B cell (primary cell): ENCODE data around the gene LRR1. TPM values are rescaled to one million over a fixed set of nuclear protein-coding genes. Genes with fewer than 3 reads are reported as not detected.

ENCODE experiments used
- ATAC-seq: fragments of 200-7000 bp; cut with Tn5 transposase; one replicate; pipeline ENCODE4 v1.10.0; 2021; ENCODE audit warnings: low read depth, mild to moderate bottlenecking, moderate number of reproducible peaks, moderate library complexity
- CTCF ChIA-PET: fragments of 350-600 bp; sonication (Branson Sonifier 250); formaldehyde crosslinking; loops from one replicate; lab custom pipeline; 2021; ENCODE audit warnings: antibody characterized with exemption, inconsistent platforms; lab: Charles Lee
- POLR2A ChIA-PET: fragments of 350-600 bp; sonication (Branson Sonifier 250); formaldehyde crosslinking; loops from one replicate; lab custom pipeline; 2021; ENCODE audit warnings: antibody characterized with exemption; lab: Charles Lee
- DNase-seq: peaks from one replicate; pipeline ENCODE4 v3.0.0; 2013
- H2AFZ ChIP-seq: 2 replicates; pipeline ENCODE4 v1.6.1; 2012; ENCODE audit warnings: mild to moderate bottlenecking, low read depth, low read length; ENCODE audit not compliant: insufficient read depth, poor library complexity, severe bottlenecking
- H3K27ac ChIP-seq, 2 donors: 1 replicate in 1 of 2; 2 replicates in 1 of 2; pipeline ENCODE4 v1.5.1; 2012 to 2013; ENCODE audit warnings: low read length in 2 of 2, mild to moderate bottlenecking in 2 of 2, moderate library complexity in 1 of 2
- H3K27me3 ChIP-seq, 4 experiments: fragments of 200-600 bp in 1 of 4; sonication (generic) in 1 of 4; replicated peaks in 1 of 4; 1 replicate in 2 of 4; 2 replicates in 2 of 4; pipeline versions ENCODE4 v1.6.1 to v1.7.0; 2013 to 2016; ENCODE audit warnings: low read length in 3 of 4, mild to moderate bottlenecking in 2 of 4, mixed read lengths in 1 of 4, moderate library complexity in 1 of 4; ENCODE audit not compliant: insufficient read depth in 4 of 4, control insufficient read depth in 3 of 4; ENCODE audit errors: control extremely low read depth in 1 of 4
- H3K36me3 ChIP-seq, 2 experiments: replicated peaks in 1 of 2; 1 replicate in 1 of 2; 2 replicates in 1 of 2; pipeline versions ENCODE4 v1.6.1 to v1.7.1; 2013; ENCODE audit warnings: low read length in 1 of 2; ENCODE audit not compliant: insufficient read depth in 2 of 2, control insufficient read depth in 1 of 2; ENCODE audit errors: control extremely low read depth in 1 of 2, extremely low read depth in 1 of 2
- H3K4me1 ChIP-seq, 2 donors: fragments of 200-600 bp in 1 of 2; sonication (generic) in 1 of 2; 1 replicate in 1 of 2; 2 replicates in 1 of 2; pipeline versions ENCODE4 v1.5.1 to v1.6.1; 2013 to 2017; ENCODE audit warnings: low read length in 2 of 2; ENCODE audit not compliant: control insufficient read depth in 2 of 2, insufficient read depth in 2 of 2
- H3K4me2 ChIP-seq: replicated peaks from 2 replicates; pipeline ENCODE3; 2012; ENCODE audit warnings: mild to moderate bottlenecking, low read depth, low read length; ENCODE audit not compliant: poor library complexity, severe bottlenecking
- H3K4me3 ChIP-seq, 5 experiments: fragments of 200-600 bp in 1 of 5; sonication (generic) in 1 of 5; 1 replicate in 3 of 5; 2 replicates in 2 of 5; pipeline versions ENCODE4 v1.5.1 to v1.7.0; 2011 to 2016; ENCODE audit warnings: low read length in 4 of 5, mild to moderate bottlenecking in 4 of 5, low read depth in 2 of 5, control low read depth in 1 of 5, moderate library complexity in 1 of 5; ENCODE audit not compliant: insufficient read depth in 1 of 5; ENCODE audit errors: control extremely low read depth in 1 of 5, extremely low read depth in 1 of 5
- H3K79me2 ChIP-seq: fragments of 200-600 bp; sonication (generic); one replicate; pipeline ENCODE4 v1.6.0; 2016; ENCODE audit warnings: low read length; ENCODE audit not compliant: control insufficient read depth, insufficient read depth
- H3K9ac ChIP-seq: fragments of 200-600 bp; sonication (generic); 2 replicates; pipeline ENCODE4 v1.6.1; 2017; ENCODE audit warnings: mild to moderate bottlenecking, low read length, moderate library complexity
- H3K9me3 ChIP-seq, 3 donors: one replicate each; pipeline versions ENCODE4 v1.6.1 to v1.7.1; 2013; ENCODE audit warnings: low read length in 2 of 3; ENCODE audit not compliant: control insufficient read depth in 2 of 3, insufficient read depth in 1 of 3; ENCODE audit errors: control extremely low read depth in 1 of 3
- H4K20me1 ChIP-seq: 2 replicates; pipeline ENCODE4 v1.6.0; 2012; ENCODE audit warnings: mild to moderate bottlenecking, low read length; ENCODE audit not compliant: insufficient read depth, control insufficient read depth, poor library complexity, severe bottlenecking
- H3K27ac Mint-ChIP-seq: one replicate; pipeline ENCODE4 v1.8.0; 2021; ENCODE audit warnings: mixed read lengths
- H3K27me3 Mint-ChIP-seq: one replicate; pipeline ENCODE4 v1.8.0; 2021; ENCODE audit warnings: mixed read lengths
- H3K4me1 Mint-ChIP-seq: one replicate; pipeline ENCODE4 v1.8.0; 2021; ENCODE audit warnings: mixed read lengths
- H3K4me3 Mint-ChIP-seq: one replicate; pipeline ENCODE4 v1.8.0; 2021; ENCODE audit warnings: mixed read lengths
- H3K9me3 Mint-ChIP-seq: one replicate; pipeline ENCODE4 v1.8.0; 2022; ENCODE audit warnings: mixed read lengths; ENCODE audit not compliant: insufficient read depth
- CTCF ChIP-seq: fragments of 200-600 bp; IDR thresholded peaks from one replicate; pipeline ENCODE4 v1.8.0; 2022; ENCODE audit warnings: antibody characterized with exemption, mild to moderate bottlenecking
- EZH2 ChIP-seq: IDR thresholded peaks from 2 replicates; pipeline ENCODE4 v1.6.1; 2012; ENCODE audit warnings: borderline replicate concordance, low read depth, mild to moderate bottlenecking, moderate library complexity, low read length; ENCODE audit not compliant: insufficient read depth, poor library complexity, severe bottlenecking
- WGBS: methylation state at CpG from one replicate; pipeline ENCODE4 v1.1.5; 2013; ENCODE audit warnings: missing lambda C conversion rate; ENCODE audit not compliant: insufficient coverage; 5-methylcytosine and 5-hydroxymethylcytosine counted together
- intact Hi-C: fragments of 100-400 bp; cut with micrococcal nuclease; formaldehyde crosslinking; loops from one replicate; pipeline ENCODE4 v1.10.0; 2022
- polyA plus RNA-seq: library from polyadenylated mRNA; depleted of rRNA; stranded (reverse); fragments of >200 nt; gene quantifications from 2 replicates; pipeline ENCODE4 v1.2.3, GENCODE V29; 2012
- total RNA-seq, 2 donors: library from RNA; stranded (reverse); fragments of 120-200 nt in 1 of 2; gene quantifications; 1 replicate in 1 of 2; 2 replicates in 1 of 2; pipeline versions ENCODE4 v1.2.3 to v1.2.4, GENCODE V29; 2013 to 2022

The LRR1 gene
- total and polyA plus RNA-seq, 2 donors (not counting 1 experiment from before 2014, with no cell fraction given): 3.5 to 10.3 TPM

- no peak overlapping the region for H2AFZ ChIP-seq
- no peaks in the 10 kb centered on the region for H3K27me3 ChIP-seq
- peaks cover 18 to 30% of the 10 kb centered on the region in 2 experiments for H3K36me3 ChIP-seq
- DNase-seq: no peak
- no peak overlapping the region for H3K9ac ChIP-seq
- intact Hi-C loops: no loop called here
- peaks cover 27% of the 10 kb centered on the region for H4K20me1 ChIP-seq
- TF ChIP-seq EZH2 (no peak), CTCF (no peak)
- H3K4me3 ChIP-seq: no peak overlapping the region
- H3K9me3 ChIP-seq: no peaks in the 10 kb centered on the region
- no peak overlapping the region for H3K4me2 ChIP-seq
- peaks cover 62% of the 10 kb centered on the region for H3K79me2 ChIP-seq
- Mint-ChIP-seq H3K4me3 (no peak overlapping the region), H3K9me3 (no peaks in the 10 kb centered on the region), H3K27ac (peak overlapping the region; percentile 6), H3K27me3 (no peaks in the 10 kb centered on the region), H3K4me1 (peaks cover 30% of the 10 kb centered on the region)
- WGBS: 83% methylated on average over 1 of the region's 1 CpG
- ChIA-PET POLR2A (interaction anchor here (0.7 kb wide), 1 partner anchor 1504 kb away, joined by 3 read pairs; no protein-coding TSS in a partner anchor), CTCF (no interaction called here)
- H3K4me1 ChIP-seq: peaks cover 0 to 6% of the 10 kb centered on the region in 2 donors
- no peak overlapping the region for H3K27ac ChIP-seq
- ATAC-seq: no peak
Observed at GRCh38 chr14:49578141-49578540, 20.6 kb upstream of the LRR1 start.

GRCh38 chr14:49579841-49580240, 18.9 kb upstream of the LRR1 start:
- peaks cover 45% of the 10 kb centered on the region for H3K4me1 Mint-ChIP-seq
- WGBS: 100% methylated on average over 1 of the region's 2 CpGs

More at GRCh38 chr14:49579841-49580240, 18.9 kb upstream of the LRR1 start:
- H3K27me3 Mint-ChIP-seq: no peaks in the 10 kb centered on the region
- TF ChIP-seq EZH2 (no peak), CTCF (no peak)
- Histone ChIP-seq H3K4me3 (no peak overlapping the region), H3K27me3 (no peaks in the 10 kb centered on the region), H3K36me3 (peaks cover 20 to 45% of the 10 kb centered on the region in 2 experiments), H3K9ac (no peak overlapping the region), H3K9me3 (no peaks in the 10 kb centered on the region), H3K27ac (no peak overlapping the region), H3K79me2 (peaks cover 79% of the 10 kb centered on the region), H2AFZ (no peak overlapping the region), H3K4me1 (peaks cover 13 to 17% of the 10 kb centered on the region in 2 donors), H4K20me1 (peaks cover 43% of the 10 kb centered on the region), H3K4me2 (no peak overlapping the region)
- POLR2A ChIA-PET: no interaction called here
- CTCF ChIA-PET: no interaction called here
- no peaks in the 10 kb centered on the region for H3K9me3 Mint-ChIP-seq
- DNase-seq (no peak), ATAC-seq (no peak)
- H3K27ac Mint-ChIP-seq: peak overlapping the region; percentile 4
- intact Hi-C loops: loop anchor here (10.0 kb wide), 1 partner anchor 955 kb away; the partner anchor contains the start of gene MAP4K5
- H3K4me3 Mint-ChIP-seq: no peak overlapping the region
